G401.6 (cell line): Measurements from ENCODE around the gene LONRF2.
"Not testable (repeated sequence)": the region's sequence is repeated elsewhere in the genome, so short reads cannot be mapped to it uniquely, and the experiment has no call there.

Experiments
- FAIRE-seq: peaks from 2 replicates; lab custom pipeline; 2012; peaks lifted over from hg19 to GRCh38; lab: Jason Lieb, UNC

Gene LONRF2

GRCh38 chr2:100252811-100253698, 69.2 kb downstream of the LONRF2 start:
- FAIRE-seq = no peak

GRCh38 chr2:100250645-100251044, 71.7 kb downstream of the LONRF2 start:
- FAIRE-seq = no peak

GRCh38 chr2:100248971-100249370, 73.3 kb downstream of the LONRF2 start:
- no peak for FAIRE-seq

- FAIRE-seq = not testable (repeated sequence)
Measured at GRCh38 chr2:100248556-100248955, 73.7 kb downstream of the LONRF2 start.

- FAIRE-seq = no peak
Measured at GRCh38 chr2:100248044-100248330, 74.3 kb downstream of the LONRF2 start.

- no peak for FAIRE-seq
Measured at GRCh38 chr2:100247256-100248043, 74.9 kb downstream of the LONRF2 start.

- no peak for FAIRE-seq
Measured at GRCh38 chr2:100246163-100247145, 75.8 kb downstream of the LONRF2 start.

- no peak for FAIRE-seq
Measured at GRCh38 chr2:100245681-100246080, 76.6 kb downstream of the LONRF2 start.

GRCh38 chr2:100244881-100245605, 77.3 kb downstream of the LONRF2 start:
- no peak for FAIRE-seq

GRCh38 chr2:100243631-100244030, 78.7 kb downstream of the LONRF2 start:
- FAIRE-seq = no peak

GRCh38 chr2:100242891-100243619, 79.2 kb downstream of the LONRF2 start:
- no peak for FAIRE-seq

GRCh38 chr2:100242476-100242875, 79.8 kb downstream of the LONRF2 start:
- FAIRE-seq = no peak

GRCh38 chr2:100241236-100241635, 81.1 kb downstream of the LONRF2 start:
- FAIRE-seq = no peak

GRCh38 chr2:100240386-100240785, 81.9 kb downstream of the LONRF2 start:
- no peak for FAIRE-seq

GRCh38 chr2:100239486-100240210, 82.7 kb downstream of the LONRF2 start:
- FAIRE-seq = no peak

GRCh38 chr2:100238471-100238870, 83.8 kb downstream of the LONRF2 start:
- FAIRE-seq = no peak

- FAIRE-seq = no peak
Measured at GRCh38 chr2:100237770-100238169, 84.5 kb downstream of the LONRF2 start.

- no peak for FAIRE-seq
Measured at GRCh38 chr2:100237163-100237562, 85.1 kb downstream of the LONRF2 start.

- no peak for FAIRE-seq
Measured at GRCh38 chr2:100236166-100236565, 86.1 kb downstream of the LONRF2 start.

- FAIRE-seq = no peak
Measured at GRCh38 chr2:100235581-100235980, 86.7 kb downstream of the LONRF2 start.
